GM12878 (cell line): ENCODE results near the gene TMEM250. TPM values are rescaled to one million over a fixed set of nuclear protein-coding genes. Genes with fewer than 3 reads are reported as not detected.

Experiments
- ASH2L ChIP-seq: fragments of 300-600, 200-600 bp; sonication (generic); IDR thresholded peaks from 2 replicates; pipeline ENCODE4 v1.6.1; 2017; ENCODE audit warnings: low read depth, mild to moderate bottlenecking, borderline replicate concordance
- BACH1 ChIP-seq: fragments of 450-650 bp; IDR thresholded peaks from 2 replicates; pipeline ENCODE4 v1.6.1; 2017; ENCODE audit warnings: mild to moderate bottlenecking, borderline replicate concordance
- CHD1 ChIP-seq: IDR thresholded peaks from 2 replicates; pipeline ENCODE4 v1.6.1; 2012; ENCODE audit warnings: low read depth, low read length, improper control_type of control experiment
- GATAD2B ChIP-seq: fragments of 450-650 bp; conservative IDR thresholded peaks from 2 replicates; pipeline ENCODE4 v1.6.1; 2017; ENCODE audit warnings: low read depth, mild to moderate bottlenecking, moderate library complexity
- HCFC1 ChIP-seq: fragments of 150-350 bp; IDR thresholded peaks from 2 replicates; pipeline ENCODE4 v1.6.1; 2014; ENCODE audit warnings: low read length
- IKZF1 ChIP-seq: fragments of 450-650 bp; conservative IDR thresholded peaks from 2 replicates; pipeline ENCODE4 v1.6.1; 2017; ENCODE audit warnings: antibody characterized with exemption, mild to moderate bottlenecking
- LARP7 ChIP-seq: fragments of 450-650 bp; IDR thresholded peaks from 2 replicates; pipeline ENCODE4 v1.6.1; 2017; ENCODE audit warnings: mild to moderate bottlenecking
- MTA2 ChIP-seq: fragments of 450-650 bp; IDR thresholded peaks from 2 replicates; pipeline ENCODE4 v1.6.1; 2016; ENCODE audit warnings: low read depth, mild to moderate bottlenecking, moderate library complexity
- NBN ChIP-seq: fragments of 450-650 bp; IDR thresholded peaks from 2 replicates; pipeline ENCODE4 v1.6.1; 2016
- NR2F1 ChIP-seq: fragments of 450-650 bp; conservative IDR thresholded peaks from 2 replicates; pipeline ENCODE4 v1.6.1; 2017; ENCODE audit warnings: mild to moderate bottlenecking
- NRF1 ChIP-seq: conservative IDR thresholded peaks from 2 replicates; pipeline ENCODE4 v1.6.1; 2011; ENCODE audit warnings: mild to moderate bottlenecking, low read depth, low read length, improper control_type of control experiment
- PAX5 ChIP-seq: IDR thresholded peaks from 2 replicates; pipeline ENCODE4 v1.6.1; 2011; ENCODE audit warnings: low read depth, low read length, borderline replicate concordance
- POU2F2 ChIP-seq: IDR thresholded peaks from 3 replicates; pipeline ENCODE4 v1.6.1; 2011; ENCODE audit warnings: low read depth, mild to moderate bottlenecking, low read length, borderline replicate concordance
- SMARCA5 ChIP-seq: fragments of 450-650 bp; IDR thresholded peaks from 2 replicates; pipeline ENCODE4 v1.6.1; 2017; ENCODE audit warnings: mild to moderate bottlenecking
- TCF7 ChIP-seq: IDR thresholded peaks from 2 replicates; pipeline ENCODE4 v1.6.1; 2014; ENCODE audit warnings: antibody characterized with exemption, borderline replicate concordance
- polyA plus RNA-seq, 11 experiments: library from polyadenylated mRNA; depleted of rRNA in 4 of 11; unstranded in 6 of 11; stranded (reverse) in 5 of 11; fragments of >200 nt; fragmentation: Nextera tagmentation in 4 of 11; fragmentation: Illumina TruSeq in 1 of 11; extraction: Ambion mirVana in 4 of 11; extraction: Trizol in 1 of 11; gene quantifications; 1 replicate in 1 of 11; 2 replicates in 10 of 11; pipeline versions ENCODE4 v1.2.1 to v1.2.3, GENCODE V29; 2011 to 2016; ENCODE audit warnings: inconsistent platforms in 2 of 11, missing spikeins in 2 of 11, low read depth in 1 of 11
- total RNA-seq, 4 experiments: library from RNA; depleted of rRNA in 3 of 4; stranded (reverse); fragments of >200 nt in 3 of 4; fragmentation: Illumina TruSeq in 1 of 4; extraction: Trizol in 1 of 4; gene quantifications; 2 replicates each; pipeline versions ENCODE4 v1.2.1 to v1.2.3, GENCODE V29; 2013 to 2021
- TF ChIP-seq, protein P1 (sequence below): fragments of 450-650 bp; IDR thresholded peaks from 2 replicates; pipeline ENCODE4 v1.6.1; 2018; ENCODE audit warnings: mild to moderate bottlenecking, low read depth, moderate library complexity; ENCODE audit not compliant: partially characterized antibody
- TF ChIP-seq, protein P2 (sequence below): fragments of 450-650 bp; IDR thresholded peaks from 2 replicates; pipeline ENCODE4 v1.6.1; 2017; ENCODE audit warnings: mild to moderate bottlenecking, moderate library complexity
- TF ChIP-seq, protein P3 (sequence below): fragments of 450-650 bp; IDR thresholded peaks from 2 replicates; pipeline ENCODE4 v1.6.1; 2017; ENCODE audit warnings: low read depth, mild to moderate bottlenecking, moderate library complexity

TMEM250 gene
- total and polyA plus RNA-seq, 10 of the 15 experiments (the other 5 are each of a cell fraction or from before 2014, with no cell fraction given) = 0.39 to 39.9 (median 8.5) TPM

DNA sequence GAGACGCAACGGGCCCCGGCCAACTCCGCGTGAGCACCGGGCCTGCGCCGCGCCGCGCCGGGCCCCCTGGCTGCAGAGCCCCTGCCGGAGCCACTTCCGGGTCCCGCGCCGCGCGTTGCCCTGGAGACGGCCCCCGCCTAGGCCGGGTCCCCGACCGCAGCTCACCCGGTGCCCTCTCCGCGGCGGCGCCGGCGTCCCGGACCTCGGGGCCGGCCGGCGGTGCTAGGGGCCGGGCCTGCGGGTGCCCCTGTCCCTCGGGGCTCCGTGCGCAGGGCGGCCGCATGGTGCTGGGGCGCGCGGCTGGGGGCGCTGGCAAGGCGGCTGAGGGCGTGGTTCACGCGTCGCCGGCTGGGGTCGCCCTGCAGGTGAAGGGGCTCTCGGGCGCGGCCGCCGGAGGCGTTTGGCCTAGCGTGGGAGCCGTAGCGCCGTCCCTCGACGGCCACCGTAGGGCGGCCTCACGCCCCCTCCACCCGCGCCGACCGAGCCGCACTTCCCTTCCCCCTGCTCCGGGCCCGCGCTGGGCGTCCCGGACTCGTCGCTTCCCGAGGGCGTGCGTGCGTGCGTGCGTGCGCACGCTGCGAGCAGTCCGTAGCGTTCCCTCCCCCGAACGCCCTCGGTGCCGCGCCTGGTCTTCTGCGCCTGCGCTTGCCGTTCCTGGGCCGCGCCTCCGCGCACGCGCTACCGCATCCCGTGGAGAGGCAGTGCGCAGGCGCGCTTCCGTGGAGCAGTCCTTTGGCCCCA is at the start of gene TMEM250 (continued):
- TF ChIP-seq NRF1 = peak; percentile 97
- TF ChIP-seq GATAD2B = peak; percentile 99
- TF ChIP-seq LARP7 = peak; percentile 99
- no peak for TF ChIP-seq TCF7
- TF ChIP-seq, protein P1, sequence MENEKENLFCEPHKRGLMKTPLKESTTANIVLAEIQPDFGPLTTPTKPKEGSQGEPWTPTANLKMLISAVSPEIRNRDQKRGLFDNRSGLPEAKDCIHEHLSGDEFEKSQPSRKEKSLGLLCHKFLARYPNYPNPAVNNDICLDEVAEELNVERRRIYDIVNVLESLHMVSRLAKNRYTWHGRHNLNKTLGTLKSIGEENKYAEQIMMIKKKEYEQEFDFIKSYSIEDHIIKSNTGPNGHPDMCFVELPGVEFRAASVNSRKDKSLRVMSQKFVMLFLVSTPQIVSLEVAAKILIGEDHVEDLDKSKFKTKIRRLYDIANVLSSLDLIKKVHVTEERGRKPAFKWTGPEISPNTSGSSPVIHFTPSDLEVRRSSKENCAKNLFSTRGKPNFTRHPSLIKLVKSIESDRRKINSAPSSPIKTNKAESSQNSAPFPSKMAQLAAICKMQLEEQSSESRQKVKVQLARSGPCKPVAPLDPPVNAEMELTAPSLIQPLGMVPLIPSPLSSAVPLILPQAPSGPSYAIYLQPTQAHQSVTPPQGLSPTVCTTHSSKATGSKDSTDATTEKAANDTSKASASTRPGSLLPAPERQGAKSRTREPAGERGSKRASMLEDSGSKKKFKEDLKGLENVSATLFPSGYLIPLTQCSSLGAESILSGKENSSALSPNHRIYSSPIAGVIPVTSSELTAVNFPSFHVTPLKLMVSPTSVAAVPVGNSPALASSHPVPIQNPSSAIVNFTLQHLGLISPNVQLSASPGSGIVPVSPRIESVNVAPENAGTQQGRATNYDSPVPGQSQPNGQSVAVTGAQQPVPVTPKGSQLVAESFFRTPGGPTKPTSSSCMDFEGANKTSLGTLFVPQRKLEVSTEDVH = no peak
- TF ChIP-seq SMARCA5 = peak; percentile 91
- no peak for TF ChIP-seq MTA2
- peak; percentile 82; the same call in 1 of the 2 replicates for TF ChIP-seq PAX5
- 0 out of 2 replicates have a peak, but pooled peaks have one; percentile 30 for TF ChIP-seq CHD1
- TF ChIP-seq, protein P2, sequence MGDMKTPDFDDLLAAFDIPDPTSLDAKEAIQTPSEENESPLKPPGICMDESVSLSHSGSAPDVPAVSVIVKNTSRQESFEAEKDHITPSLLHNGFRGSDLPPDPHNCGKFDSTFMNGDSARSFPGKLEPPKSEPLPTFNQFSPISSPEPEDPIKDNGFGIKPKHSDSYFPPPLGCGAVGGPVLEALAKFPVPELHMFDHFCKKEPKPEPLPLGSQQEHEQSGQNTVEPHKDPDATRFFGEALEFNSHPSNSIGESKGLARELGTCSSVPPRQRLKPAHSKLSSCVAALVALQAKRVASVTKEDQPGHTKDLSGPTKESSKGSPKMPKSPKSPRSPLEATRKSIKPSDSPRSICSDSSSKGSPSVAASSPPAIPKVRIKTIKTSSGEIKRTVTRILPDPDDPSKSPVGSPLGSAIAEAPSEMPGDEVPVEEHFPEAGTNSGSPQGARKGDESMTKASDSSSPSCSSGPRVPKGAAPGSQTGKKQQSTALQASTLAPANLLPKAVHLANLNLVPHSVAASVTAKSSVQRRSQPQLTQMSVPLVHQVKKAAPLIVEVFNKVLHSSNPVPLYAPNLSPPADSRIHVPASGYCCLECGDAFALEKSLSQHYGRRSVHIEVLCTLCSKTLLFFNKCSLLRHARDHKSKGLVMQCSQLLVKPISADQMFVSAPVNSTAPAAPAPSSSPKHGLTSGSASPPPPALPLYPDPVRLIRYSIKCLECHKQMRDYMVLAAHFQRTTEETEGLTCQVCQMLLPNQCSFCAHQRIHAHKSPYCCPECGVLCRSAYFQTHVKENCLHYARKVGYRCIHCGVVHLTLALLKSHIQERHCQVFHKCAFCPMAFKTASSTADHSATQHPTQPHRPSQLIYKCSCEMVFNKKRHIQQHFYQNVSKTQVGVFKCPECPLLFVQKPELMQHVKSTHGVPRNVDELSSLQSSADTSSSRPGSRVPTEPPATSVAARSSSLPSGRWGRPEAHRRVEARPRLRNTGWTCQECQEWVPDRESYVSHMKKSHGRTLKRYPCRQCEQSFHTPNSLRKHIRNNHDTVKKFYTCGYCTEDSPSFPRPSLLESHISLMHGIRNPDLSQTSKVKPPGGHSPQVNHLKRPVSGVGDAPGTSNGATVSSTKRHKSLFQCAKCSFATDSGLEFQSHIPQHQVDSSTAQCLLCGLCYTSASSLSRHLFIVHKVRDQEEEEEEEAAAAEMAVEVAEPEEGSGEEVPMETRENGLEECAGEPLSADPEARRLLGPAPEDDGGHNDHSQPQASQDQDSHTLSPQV = 0 out of 2 replicates have a peak, but pooled peaks have one; percentile 33
- 0 out of 2 replicates have a peak, but pooled peaks have one; percentile 43 for TF ChIP-seq BACH1
- TF ChIP-seq IKZF1 = peak; percentile 100
- TF ChIP-seq HCFC1 = peak; percentile 69
- peak; percentile 43; the same call in 1 of the 2 replicates for TF ChIP-seq ASH2L
- TF ChIP-seq NBN = no peak
- TF ChIP-seq, protein P3, sequence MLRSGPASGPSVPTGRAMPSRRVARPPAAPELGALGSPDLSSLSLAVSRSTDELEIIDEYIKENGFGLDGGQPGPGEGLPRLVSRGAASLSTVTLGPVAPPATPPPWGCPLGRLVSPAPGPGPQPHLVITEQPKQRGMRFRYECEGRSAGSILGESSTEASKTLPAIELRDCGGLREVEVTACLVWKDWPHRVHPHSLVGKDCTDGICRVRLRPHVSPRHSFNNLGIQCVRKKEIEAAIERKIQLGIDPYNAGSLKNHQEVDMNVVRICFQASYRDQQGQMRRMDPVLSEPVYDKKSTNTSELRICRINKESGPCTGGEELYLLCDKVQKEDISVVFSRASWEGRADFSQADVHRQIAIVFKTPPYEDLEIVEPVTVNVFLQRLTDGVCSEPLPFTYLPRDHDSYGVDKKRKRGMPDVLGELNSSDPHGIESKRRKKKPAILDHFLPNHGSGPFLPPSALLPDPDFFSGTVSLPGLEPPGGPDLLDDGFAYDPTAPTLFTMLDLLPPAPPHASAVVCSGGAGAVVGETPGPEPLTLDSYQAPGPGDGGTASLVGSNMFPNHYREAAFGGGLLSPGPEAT = peak; percentile 38; the same call in 1 of the 2 replicates
- TF ChIP-seq POU2F2 = peak; percentile 45
- TF ChIP-seq NR2F1 = peak; percentile 96
